ENCODE results near the gene SLFN12L. TPM values are rescaled to one million over a fixed set of nuclear protein-coding genes. Genes with fewer than 3 reads are reported as not detected.
"Not testable (repeated sequence)": the region's sequence is repeated elsewhere in the genome, so short reads cannot be mapped to it uniquely, and the experiment has no call there.

SLFN12L gene
- total RNA-seq, 1 donor from 2014 or later, result 12.3 TPM

GRCh38 chr17:35510052-35510451 lies 27.4 kb downstream of the SLFN12L start:
- no peak for TF ChIP-seq POLR2A (IDR thresholded peaks at IDR 0.05)
- TF ChIP-seq, protein P1, sequence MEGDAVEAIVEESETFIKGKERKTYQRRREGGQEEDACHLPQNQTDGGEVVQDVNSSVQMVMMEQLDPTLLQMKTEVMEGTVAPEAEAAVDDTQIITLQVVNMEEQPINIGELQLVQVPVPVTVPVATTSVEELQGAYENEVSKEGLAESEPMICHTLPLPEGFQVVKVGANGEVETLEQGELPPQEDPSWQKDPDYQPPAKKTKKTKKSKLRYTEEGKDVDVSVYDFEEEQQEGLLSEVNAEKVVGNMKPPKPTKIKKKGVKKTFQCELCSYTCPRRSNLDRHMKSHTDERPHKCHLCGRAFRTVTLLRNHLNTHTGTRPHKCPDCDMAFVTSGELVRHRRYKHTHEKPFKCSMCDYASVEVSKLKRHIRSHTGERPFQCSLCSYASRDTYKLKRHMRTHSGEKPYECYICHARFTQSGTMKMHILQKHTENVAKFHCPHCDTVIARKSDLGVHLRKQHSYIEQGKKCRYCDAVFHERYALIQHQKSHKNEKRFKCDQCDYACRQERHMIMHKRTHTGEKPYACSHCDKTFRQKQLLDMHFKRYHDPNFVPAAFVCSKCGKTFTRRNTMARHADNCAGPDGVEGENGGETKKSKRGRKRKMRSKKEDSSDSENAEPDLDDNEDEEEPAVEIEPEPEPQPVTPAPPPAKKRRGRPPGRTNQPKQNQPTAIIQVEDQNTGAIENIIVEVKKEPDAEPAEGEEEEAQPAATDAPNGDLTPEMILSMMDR (IDR thresholded peaks at IDR 0.05), result no peak
- TF ChIP-seq POLR2AphosphoS5 (IDR thresholded peaks at IDR 0.05; ENCODE audit: insufficient read depth in 1 of 2, low read depth in 1 of 2), result no peak
- intact Hi-C loops (cut with DNase I), result no loop called here
- H3K4me3 ChIP-seq, result no peak overlapping the region
- H3K36me3 ChIP-seq, result no peaks in the 10 kb centered on the region
- H3K9me3 ChIP-seq, result no peaks in the 10 kb centered on the region
- H3K27ac ChIP-seq, result no peak overlapping the region
- no peaks in the 10 kb centered on the region for H3K27me3 ChIP-seq
- no peaks in the 10 kb centered on the region for H3K4me1 ChIP-seq
- no peak for DNase-seq (ENCODE audit: extremely low spot score in 2 of 2)

- DNase-seq (ENCODE audit: extremely low spot score in 2 of 2); H3K27me3 ChIP-seq; H3K4me1 ChIP-seq; intact Hi-C loops (cut with DNase I); H3K36me3 ChIP-seq; H3K27ac ChIP-seq; H3K9me3 ChIP-seq; H3K4me3 ChIP-seq: not testable (repeated sequence)
Measured at GRCh38 chr17:35507714-35508113, 29.8 kb downstream of the SLFN12L start.

DNA sequence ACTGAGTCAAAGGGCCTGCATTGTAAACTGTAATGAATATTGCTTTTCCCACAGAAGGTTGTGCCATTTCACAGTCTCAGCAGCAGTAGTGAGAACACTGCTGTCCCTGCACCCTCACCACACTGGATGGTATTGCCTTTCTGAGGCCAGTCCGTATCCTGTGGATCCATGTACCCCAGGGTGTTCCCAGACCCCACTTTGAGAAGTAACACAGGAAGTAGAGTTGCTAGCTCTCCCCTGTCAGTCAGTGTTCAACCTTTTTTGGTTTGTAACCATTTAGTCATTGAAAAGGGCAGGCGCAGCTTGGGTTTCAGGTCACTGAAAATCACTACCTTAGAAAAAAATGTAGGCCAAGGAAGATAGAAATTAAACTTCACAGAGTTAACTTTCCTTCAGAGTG lies 37.9 kb downstream of the SLFN12L start:
- Histone ChIP-seq H3K27me3 (no peaks in the 10 kb centered on the region), H3K9me3 (no peaks in the 10 kb centered on the region), H3K4me1 (no peaks in the 10 kb centered on the region), H3K4me3 (no peak overlapping the region), H3K36me3 (no peaks in the 10 kb centered on the region), H3K27ac (no peak overlapping the region)
- intact Hi-C loops (cut with DNase I), result no loop called here
- TF ChIP-seq, protein P1 (IDR thresholded peaks at IDR 0.05), result no peak
- TF ChIP-seq POLR2A (IDR thresholded peaks at IDR 0.05), result no peak
- no peak for TF ChIP-seq POLR2AphosphoS5 (IDR thresholded peaks at IDR 0.05; ENCODE audit: insufficient read depth in 1 of 2, low read depth in 1 of 2)
- no peak for DNase-seq (ENCODE audit: extremely low spot score in 2 of 2)

DNA sequence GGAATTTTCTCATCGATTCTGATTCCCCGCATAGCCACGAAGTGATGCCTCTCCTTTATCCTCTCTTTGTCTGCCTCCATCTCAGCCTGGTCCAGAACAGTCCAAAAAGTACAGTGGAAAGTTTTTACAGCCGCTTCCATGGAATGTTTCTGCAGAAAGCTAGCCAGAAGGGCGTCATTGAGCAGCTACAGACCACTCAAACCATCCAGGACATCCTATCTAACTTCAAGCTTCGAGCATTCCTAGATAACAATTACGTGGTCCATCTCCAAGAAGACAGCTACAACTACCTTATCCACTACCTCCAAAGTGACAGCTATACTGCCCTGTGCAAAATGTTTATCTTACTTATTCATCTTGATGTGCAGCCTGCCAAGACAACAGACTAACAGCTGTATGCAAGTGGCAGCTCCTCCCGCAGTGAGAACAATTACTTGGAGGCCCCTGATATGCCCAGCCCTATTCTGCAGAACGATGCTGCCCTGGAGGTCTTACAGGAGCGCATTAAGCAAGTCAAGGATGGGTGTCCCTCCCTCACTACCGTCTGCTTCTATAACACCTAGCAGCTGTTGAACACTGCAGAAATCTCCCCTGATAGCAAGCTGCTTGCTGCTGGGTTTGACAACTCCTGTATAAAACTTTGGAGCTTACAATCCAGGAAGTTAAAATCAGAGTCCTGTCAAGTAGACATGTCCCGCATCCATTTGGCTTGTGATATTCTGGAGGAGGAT lies 38.9 kb downstream of the SLFN12L start:
- H3K27me3 ChIP-seq, result no peaks in the 10 kb centered on the region
- intact Hi-C loops (cut with DNase I), result no loop called here
- no peaks in the 10 kb centered on the region for H3K36me3 ChIP-seq
- H3K4me1 ChIP-seq, result no peaks in the 10 kb centered on the region
- no peak overlapping the region for H3K4me3 ChIP-seq
- no peak for DNase-seq (ENCODE audit: extremely low spot score in 2 of 2)
- TF ChIP-seq POLR2A (IDR thresholded peaks at IDR 0.05) (no peak), POLR2AphosphoS5 (IDR thresholded peaks at IDR 0.05; ENCODE audit: insufficient read depth in 1 of 2, low read depth in 1 of 2) (no peak)
- TF ChIP-seq, protein P1 (IDR thresholded peaks at IDR 0.05), result no peak
- H3K9me3 ChIP-seq, result no peaks in the 10 kb centered on the region
- H3K27ac ChIP-seq, result no peak overlapping the region

- H3K4me3 ChIP-seq, result no peak overlapping the region
- H3K27ac ChIP-seq, result no peak overlapping the region
- H3K27me3 ChIP-seq, result no peaks in the 10 kb centered on the region
Measured at GRCh38 chr17:35496451-35497290, 40.8 kb downstream of the SLFN12L start.

More at GRCh38 chr17:35496451-35497290, 40.8 kb downstream of the SLFN12L start:
- H3K4me1 ChIP-seq, result no peaks in the 10 kb centered on the region
- TF ChIP-seq POLR2A (IDR thresholded peaks at IDR 0.05) (no peak), POLR2AphosphoS5 (IDR thresholded peaks at IDR 0.05; ENCODE audit: insufficient read depth in 1 of 2, low read depth in 1 of 2) (no peak)
- TF ChIP-seq, protein P1 (IDR thresholded peaks at IDR 0.05), result no peak
- no peaks in the 10 kb centered on the region for H3K36me3 ChIP-seq
- intact Hi-C loops (cut with DNase I), result no loop called here
- DNase-seq (ENCODE audit: extremely low spot score in 2 of 2), result no peak
- H3K9me3 ChIP-seq, result no peaks in the 10 kb centered on the region

Measured in vagina (tissue), 2 donors.